GM19099 (cell line): Measurements from ENCODE around the gene ZNF496.
"Not testable (repeated sequence)": the region's sequence is repeated elsewhere in the genome, so short reads cannot be mapped to it uniquely, and the experiment has no call there.

ENCODE experiments used
- POLR2A ChIP-seq: IDR thresholded peaks from 3 replicates; pipeline ENCODE4 v1.6.1; 2011; ENCODE audit warnings: low read depth; ENCODE audit not compliant: insufficient read length; ENCODE audit errors: extremely low read depth

The ZNF496 gene

DNA sequence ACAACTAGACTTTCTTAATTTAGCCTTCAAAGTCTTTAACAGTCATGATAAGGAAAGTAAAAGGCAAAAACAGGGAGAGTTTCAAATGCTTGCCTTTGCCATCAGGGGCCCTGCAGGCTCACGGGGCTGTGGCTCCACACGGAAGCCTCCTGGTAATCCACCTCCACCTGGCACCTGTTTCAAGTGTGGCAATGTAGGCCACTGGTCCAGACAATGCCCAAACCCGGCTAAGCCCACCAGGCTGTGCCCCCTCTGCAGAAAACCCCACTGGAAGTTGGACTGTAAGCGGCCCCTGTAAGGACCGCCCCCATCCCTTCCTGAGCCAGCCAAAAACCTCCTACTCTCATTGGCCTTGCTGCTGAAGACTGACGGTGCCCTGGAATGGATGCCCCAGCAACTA is 43.3 kb downstream of the ZNF496 start:
- no peak for TF ChIP-seq POLR2A

DNA sequence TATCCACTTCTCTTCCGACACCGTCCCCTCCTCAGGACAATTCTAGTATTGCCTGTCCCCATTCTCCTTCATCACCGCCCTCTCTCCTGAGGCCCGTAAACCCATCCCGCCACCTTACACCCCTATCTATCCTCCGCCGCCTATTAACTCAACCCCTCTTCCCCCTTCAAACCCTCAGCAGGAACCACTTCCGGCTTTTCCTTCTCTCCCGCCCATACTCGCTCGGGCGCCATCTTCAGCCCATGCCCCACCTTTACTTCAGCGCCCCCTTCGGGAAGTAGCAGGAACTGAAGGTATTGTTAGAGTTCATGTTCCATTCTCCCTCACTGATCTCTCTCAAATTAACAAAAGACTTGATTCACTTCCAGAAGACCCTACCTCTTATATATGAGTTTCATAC is 44.2 kb downstream of the ZNF496 start:
- no peak for TF ChIP-seq POLR2A

DNA sequence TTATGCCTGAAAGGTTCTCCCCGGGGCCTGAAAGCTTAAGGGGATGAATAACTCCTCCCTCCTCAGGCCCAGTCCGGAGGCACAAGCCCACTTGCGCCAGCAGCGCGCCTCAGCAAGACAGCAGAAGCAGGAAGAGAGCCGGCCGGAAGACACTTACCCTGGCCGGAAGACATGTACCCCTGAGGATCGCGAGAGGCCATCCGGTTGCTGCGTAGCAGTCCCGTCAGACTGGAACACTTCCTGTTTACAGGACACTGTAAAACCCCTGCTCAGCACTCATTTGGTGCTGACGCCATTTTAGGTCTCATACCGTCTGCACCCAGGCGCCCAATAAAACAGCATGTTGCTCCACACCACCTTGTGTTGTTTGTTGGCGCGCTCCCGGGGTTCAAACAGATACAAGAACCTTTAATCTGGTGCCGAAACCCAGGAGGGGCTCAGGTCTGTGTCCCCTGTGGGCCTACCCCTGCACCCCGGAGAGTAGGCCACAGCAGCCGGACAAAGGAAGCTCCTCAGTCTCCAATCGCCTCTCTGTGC is 45.5 kb downstream of the ZNF496 start:
- no peak for TF ChIP-seq POLR2A

DNA sequence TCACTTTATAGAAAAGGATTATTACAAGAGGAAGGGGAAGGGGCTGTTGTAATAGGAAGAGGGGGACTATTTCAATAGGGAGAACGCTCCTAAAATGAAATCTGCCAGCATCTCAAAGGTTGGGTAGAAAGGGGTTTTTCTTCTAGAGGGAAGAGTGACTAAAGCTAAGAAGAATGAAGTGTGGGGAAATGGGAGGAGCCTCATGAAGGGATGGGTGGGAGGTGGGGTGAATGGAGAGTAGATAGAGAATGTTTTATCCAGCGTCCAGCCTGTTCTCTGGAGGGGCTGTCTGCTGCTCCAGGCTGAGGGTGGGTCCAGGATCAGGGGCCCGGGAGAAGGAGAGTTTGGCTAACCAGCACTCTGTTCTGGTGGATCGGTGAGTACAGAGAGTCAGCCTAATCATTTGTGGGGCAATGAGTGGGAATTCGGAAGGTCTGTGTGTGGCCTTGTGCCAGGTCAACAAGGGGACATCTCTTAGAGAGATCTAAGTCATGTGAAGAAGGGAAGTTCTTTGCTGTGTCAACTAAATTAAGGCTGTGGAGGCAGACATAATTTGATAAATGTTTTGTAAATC is 50.6 kb downstream of the ZNF496 start:
- no peak for TF ChIP-seq POLR2A

DNA sequence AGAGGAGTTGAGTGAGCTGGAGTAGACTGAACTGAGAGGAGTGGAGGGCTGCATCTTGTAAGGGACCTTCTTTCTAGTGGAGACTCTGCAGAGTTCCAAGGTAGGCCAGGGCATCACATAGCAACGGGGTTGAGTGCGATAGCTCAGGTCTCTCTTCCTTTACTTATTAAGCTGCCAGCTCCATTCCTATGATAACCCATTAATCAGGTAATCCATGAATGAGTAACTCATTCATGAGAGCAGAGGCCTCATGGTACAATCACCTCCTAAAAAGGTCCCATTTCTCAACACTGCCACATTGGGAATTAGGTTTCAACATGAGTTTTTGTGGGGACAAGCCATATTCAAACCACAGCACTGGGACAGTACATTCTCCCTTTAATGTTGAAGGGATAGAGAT is 54.5 kb downstream of the ZNF496 start:
- TF ChIP-seq POLR2A = no peak

DNA sequence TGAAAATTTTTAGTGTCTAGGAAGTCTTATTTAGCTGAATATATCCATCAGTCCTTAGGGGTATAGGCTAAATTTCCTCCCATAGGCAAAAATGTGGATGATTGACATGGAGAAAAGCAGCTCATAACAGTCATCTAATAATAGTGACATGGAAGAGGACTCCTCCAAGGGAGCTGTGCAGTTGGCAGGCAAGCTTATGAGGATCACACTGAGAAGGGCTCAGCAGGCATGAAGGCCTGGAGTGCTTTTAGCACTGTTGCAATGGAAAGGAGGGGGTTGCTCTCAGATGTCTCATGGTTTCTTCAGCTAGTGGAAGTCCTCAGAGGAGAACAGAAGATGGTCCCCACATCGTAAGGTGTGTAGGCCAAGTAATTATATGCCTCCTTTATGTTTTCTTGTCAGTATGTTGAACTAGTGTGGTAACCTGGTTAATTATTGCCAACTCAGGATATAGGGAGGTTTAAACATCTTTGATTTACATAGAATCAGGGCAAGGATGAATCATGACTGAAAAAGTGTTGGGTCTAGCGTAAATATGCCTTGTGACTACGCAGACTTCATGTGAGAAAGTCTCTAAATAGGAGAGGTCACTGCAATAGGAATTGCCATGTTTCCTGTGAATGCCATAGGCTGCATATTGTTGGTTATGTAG is 56.9 kb downstream of the ZNF496 start:
- TF ChIP-seq POLR2A = no peak

DNA sequence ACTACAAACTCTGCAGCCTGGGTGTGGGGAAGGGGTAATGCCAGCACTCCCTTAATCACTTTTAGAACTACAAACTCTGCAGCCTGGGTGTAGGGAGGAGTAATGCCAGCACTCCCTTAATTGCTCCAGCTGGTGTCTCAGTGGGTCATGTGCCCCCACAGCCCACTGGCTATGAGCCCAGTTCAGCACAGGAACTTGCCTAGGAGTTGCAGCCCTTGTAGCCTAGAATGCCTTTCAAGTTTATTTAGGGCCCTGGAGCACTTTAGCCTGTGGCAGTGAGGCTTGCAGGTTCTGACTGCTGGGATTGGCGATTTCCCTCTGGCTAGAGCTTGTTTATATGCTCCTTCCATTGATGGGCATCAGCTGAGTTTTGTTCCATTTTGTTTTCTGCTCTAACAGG is 58.7 kb downstream of the ZNF496 start:
- TF ChIP-seq POLR2A = no peak

DNA sequence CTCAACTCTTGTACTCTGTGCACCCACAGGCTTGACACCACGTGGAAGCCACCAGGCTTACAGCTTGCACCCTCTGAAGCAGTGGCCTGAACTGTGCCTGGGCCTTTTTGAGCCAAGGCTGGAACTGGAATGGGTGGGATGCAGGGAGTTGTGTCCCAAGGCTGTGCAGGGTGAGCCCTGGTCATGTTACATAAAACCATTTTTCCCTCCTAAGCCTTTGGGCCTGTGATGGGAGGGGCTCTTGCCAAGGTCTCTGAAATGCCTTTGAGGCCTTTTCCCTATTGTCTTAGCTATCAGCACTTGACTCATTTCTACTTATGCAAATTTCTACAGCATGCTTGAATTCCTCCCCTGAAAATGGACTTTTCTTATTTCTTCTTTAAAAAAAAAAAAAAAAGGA is 61.7 kb downstream of the ZNF496 start:
- TF ChIP-seq POLR2A = no peak

DNA sequence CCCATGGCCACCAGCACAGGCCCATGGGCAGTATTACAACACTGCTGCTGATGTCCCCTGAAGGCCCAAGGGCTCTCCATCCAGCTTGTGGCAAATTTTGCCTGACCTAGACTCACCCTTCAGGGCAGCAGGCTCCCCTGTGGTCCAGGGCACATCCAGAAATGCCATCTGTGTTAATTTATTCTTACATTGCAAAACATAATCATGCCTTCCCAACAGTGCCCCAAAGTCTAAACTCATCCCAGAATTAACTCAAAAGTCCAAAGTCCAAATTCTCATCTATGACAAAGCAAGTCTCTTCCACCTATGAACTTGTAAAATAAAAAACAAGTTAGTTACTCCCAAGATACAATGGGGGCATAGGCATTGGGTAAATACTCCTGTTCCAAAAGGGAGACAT is 62.5 kb downstream of the ZNF496 start:
- no peak for TF ChIP-seq POLR2A

DNA sequence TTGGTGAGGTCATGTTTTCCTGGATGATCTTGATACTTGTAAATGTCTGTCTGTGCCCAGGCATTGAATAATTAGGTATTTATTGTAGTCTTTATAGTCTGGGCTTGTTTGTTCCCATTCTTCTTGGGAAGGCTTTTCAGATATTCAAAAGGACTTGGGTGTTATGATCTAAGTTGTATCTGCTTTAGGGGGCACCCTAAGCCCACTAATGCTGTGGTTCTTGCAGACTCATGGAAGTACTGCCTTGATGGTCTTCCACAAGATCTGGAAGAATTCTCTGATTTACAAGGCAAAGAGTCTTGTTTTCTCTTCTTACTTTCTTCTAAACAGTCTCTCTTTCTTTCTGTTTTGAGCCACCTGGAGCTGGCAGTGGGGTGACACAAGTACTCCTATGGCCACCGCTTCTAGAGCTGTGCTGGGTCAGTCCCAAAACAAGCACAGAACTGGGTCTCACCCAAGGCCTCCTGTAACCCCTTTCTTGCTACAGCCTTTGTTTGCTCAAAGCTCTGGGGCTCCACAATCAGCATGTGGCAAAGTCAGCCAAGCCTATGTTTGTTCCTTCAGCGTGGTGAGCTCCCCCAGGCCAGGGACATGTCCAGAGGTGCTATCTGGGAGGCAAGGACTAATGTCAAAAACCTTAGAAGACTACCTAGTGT is 63.1 kb downstream of the ZNF496 start:
- TF ChIP-seq POLR2A = no peak

DNA sequence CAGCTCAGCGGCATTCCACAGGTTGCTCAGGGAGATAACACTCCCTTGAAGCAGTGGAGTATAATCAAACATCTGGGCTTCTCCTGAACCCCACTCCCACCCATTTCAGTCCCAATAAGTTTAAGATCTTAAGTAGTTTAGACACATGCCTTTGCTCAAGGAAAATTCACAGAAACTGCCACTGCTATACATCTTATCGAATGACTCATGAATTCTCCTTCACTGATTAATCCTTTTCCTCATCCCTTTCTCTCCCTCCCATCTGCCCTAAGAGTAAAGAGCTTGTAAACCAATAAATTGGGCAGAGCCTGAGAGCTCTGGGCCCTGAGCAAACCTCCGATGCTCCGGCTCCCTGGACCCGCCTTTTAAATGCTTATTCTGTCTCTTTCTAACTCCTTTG is 65.6 kb downstream of the ZNF496 start:
- no peak for TF ChIP-seq POLR2A

DNA sequence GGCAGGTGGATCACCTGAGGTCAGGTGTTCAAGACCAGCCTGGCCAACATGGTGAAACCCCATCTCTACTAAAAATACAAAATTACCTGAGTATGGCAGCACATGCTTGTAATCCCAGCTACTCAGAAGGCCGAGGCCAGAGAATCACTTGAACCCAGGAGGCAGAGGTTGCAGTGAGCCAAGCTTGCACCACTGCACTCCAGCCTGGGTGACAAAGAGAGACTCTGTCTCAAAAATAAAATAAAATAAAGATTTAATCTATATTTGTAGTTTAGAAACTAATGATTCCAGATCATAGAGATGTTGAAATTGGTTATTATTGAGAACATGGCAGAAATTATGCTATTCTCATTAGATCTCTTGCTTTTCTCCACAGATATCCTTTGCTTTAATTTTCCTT is 75.9 kb downstream of the ZNF496 start, which contains the start of gene VN1R5:
TSS of gene VN1R5 (plus strand) at position 301 of the 400 bp plus-strand sequence.
- not testable (repeated sequence) for TF ChIP-seq POLR2A

DNA sequence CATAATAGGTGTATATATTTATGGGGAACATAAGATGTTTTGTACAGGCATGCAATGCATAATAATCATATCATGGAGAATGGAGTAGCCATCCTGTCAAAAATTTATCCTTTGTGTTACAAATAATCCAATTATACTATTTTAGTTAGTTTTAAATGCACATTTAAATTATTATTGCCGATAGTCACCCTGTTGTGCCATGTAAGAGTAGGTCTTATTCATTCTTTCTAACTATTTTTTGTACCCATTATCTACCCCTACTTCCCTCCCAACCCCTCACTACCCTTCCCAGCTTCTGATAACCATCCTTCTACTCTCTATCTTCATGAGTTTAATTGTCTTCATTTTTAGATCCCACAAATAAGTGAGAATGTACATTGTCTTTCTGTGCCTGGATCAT is 84.1 kb downstream of the ZNF496 start:
- no peak for TF ChIP-seq POLR2A
